Naive thymus-derived CD4-positive, alpha-beta T cell (primary cell): ENCODE data around the gene TCERG1L. TPM values are rescaled to one million over a fixed set of nuclear protein-coding genes. Genes with fewer than 3 reads are reported as not detected.

Experiments used
- ATAC-seq: fragments of 150-1000 bp; cut with Tn5 transposase; 2 replicates; pipeline ENCODE4 v1.10.0; 2021; ENCODE audit warnings: mild to moderate bottlenecking, moderate library complexity
- CTCF ChIA-PET: fragments of 350-600 bp; sonication (Branson Sonifier 250); formaldehyde crosslinking; loops from one replicate; lab custom pipeline; 2021; ENCODE audit warnings: antibody characterized with exemption; lab: Charles Lee
- POLR2A ChIA-PET: fragments of 350-600 bp; sonication (Branson Sonifier 250); formaldehyde crosslinking; loops from one replicate; lab custom pipeline; 2021; ENCODE audit warnings: antibody characterized with exemption, inconsistent platforms; lab: Charles Lee
- DNase-seq, 9 donors: peaks; one replicate each; pipeline versions ENCODE4 v3.0.0 to v3.0.0-alpha.2; 2020 to 2022; ENCODE audit warnings: mixed read lengths in 1 of 9
- H3K27ac ChIP-seq: one replicate; pipeline ENCODE4 v1.7.0; 2013; ENCODE audit warnings: mild to moderate bottlenecking, low read depth, low read length, moderate library complexity
- H3K27me3 ChIP-seq, 2 donors: one replicate each; pipeline ENCODE4 v1.7.0; 2013; ENCODE audit warnings: low read length in 2 of 2, mild to moderate bottlenecking in 2 of 2, moderate library complexity in 2 of 2; ENCODE audit not compliant: control insufficient read depth in 2 of 2, insufficient read depth in 2 of 2
- H3K36me3 ChIP-seq, 3 experiments: 1 replicate in 2 of 3; 2 replicates in 1 of 3; pipeline ENCODE4 v1.7.0; 2013; ENCODE audit warnings: low read length in 3 of 3, mild to moderate bottlenecking in 3 of 3, moderate library complexity in 1 of 3; ENCODE audit not compliant: insufficient read depth in 3 of 3, control insufficient read depth in 2 of 3
- H3K4me1 ChIP-seq, 2 donors: one replicate each; pipeline ENCODE4 v1.7.0; 2013; ENCODE audit warnings: low read length in 2 of 2, mild to moderate bottlenecking in 2 of 2, moderate library complexity in 1 of 2; ENCODE audit not compliant: control insufficient read depth in 2 of 2, insufficient read depth in 2 of 2
- H3K4me3 ChIP-seq: 2 replicates; pipeline ENCODE4 v1.7.0; 2013; ENCODE audit warnings: mild to moderate bottlenecking, low read length
- H3K9me3 ChIP-seq, 3 experiments: 1 replicate in 2 of 3; 2 replicates in 1 of 3; pipeline ENCODE4 v1.7.0; 2013; ENCODE audit warnings: low read length in 3 of 3; ENCODE audit not compliant: control insufficient read depth in 2 of 3
- H3K27ac Mint-ChIP-seq, 9 donors: one replicate each; pipeline ENCODE4 v1.8.0; 2020 to 2022; ENCODE audit warnings: mixed read lengths in 9 of 9, mild to moderate bottlenecking in 8 of 9, moderate library complexity in 5 of 9, inconsistent platforms in 2 of 9
- H3K27me3 Mint-ChIP-seq, 5 donors: one replicate each; pipeline ENCODE4 v1.8.0; 2021 to 2022; ENCODE audit warnings: mixed read lengths in 5 of 5, mild to moderate bottlenecking in 1 of 5
- H3K36me3 Mint-ChIP-seq, 5 donors: one replicate each; pipeline ENCODE4 v1.8.0; 2020 to 2022; ENCODE audit warnings: mixed read lengths in 5 of 5, mild to moderate bottlenecking in 3 of 5, inconsistent platforms in 1 of 5
- H3K4me1 Mint-ChIP-seq, 7 donors: one replicate each; pipeline ENCODE4 v1.8.0; 2020 to 2022; ENCODE audit warnings: mixed read lengths in 7 of 7, mild to moderate bottlenecking in 3 of 7, inconsistent platforms in 1 of 7
- H3K4me3 Mint-ChIP-seq, 10 donors: one replicate each; pipeline ENCODE4 v1.8.0; 2020 to 2022; ENCODE audit warnings: mild to moderate bottlenecking in 10 of 10, mixed read lengths in 10 of 10, moderate library complexity in 6 of 10, inconsistent platforms in 2 of 10
- H3K9me3 Mint-ChIP-seq, 11 donors: one replicate each; pipeline ENCODE4 v1.8.0; 2020 to 2022; ENCODE audit warnings: mixed read lengths in 11 of 11, mild to moderate bottlenecking in 4 of 11, inconsistent platforms in 1 of 11, moderate library complexity in 1 of 11
- intact Hi-C, 2 donors: fragments of 100-400 bp; cut with micrococcal nuclease; formaldehyde crosslinking; loops; one replicate each; pipeline ENCODE4 v1.15.1; 2023
- polyA plus RNA-seq, 2 donors: library from polyadenylated mRNA; unstranded; fragments of 300-500 nt; fragmentation: Illumina TruSeq; gene quantifications; one replicate each; pipeline ENCODE4 v1.2.3, GENCODE V29; 2021
- total RNA-seq, 6 experiments: library from RNA in 5 of 6; stranded (reverse) in 5 of 6; gene quantifications; 1 replicate in 5 of 6; 2 replicates in 1 of 6; pipeline ENCODE4 v1.2.3 and lab custom pipeline; 2021 to 2026

Gene TCERG1L
- total and polyA plus RNA-seq, 7 experiments from 2014 or later: 0.11 to 0.42 (median 0.39) TPM; not detected in 4

GRCh38 chr10:131318291-131318690 lies 6.8 kb upstream of the TCERG1L start:
- Mint-ChIP-seq H3K4me3 (no peak overlapping the region), H3K9me3 (peaks cover 0 to 1% (median 0%) of the 10 kb centered on the region in 11 donors), H3K4me1 (peaks cover 0 to 1% (median under 1%) of the 10 kb centered on the region in 7 donors), H3K27me3 (peaks cover 21 to 72% (median 58%) of the 10 kb centered on the region in 5 donors), H3K27ac (no peak overlapping the region), H3K36me3 (peaks cover 0 to 6% (median 0%) of the 10 kb centered on the region in 5 donors)
- H3K36me3 ChIP-seq: no peaks in the 10 kb centered on the region
- POLR2A ChIA-PET: no interaction called here
- no peaks in the 10 kb centered on the region for H3K9me3 ChIP-seq
- DNase-seq: no peak
- no peaks in the 10 kb centered on the region for H3K4me1 ChIP-seq
- H3K27ac ChIP-seq: no peak overlapping the region
- H3K4me3 ChIP-seq: no peak overlapping the region
- CTCF ChIA-PET: no interaction called here
- no peaks in the 10 kb centered on the region for H3K27me3 ChIP-seq
- intact Hi-C loops: loop anchor here in 1 of 2 donors (10.0 kb wide), 1 partner anchor 223 kb away; no protein-coding TSS in a partner anchor
- ATAC-seq: no peak

GRCh38 chr10:131316321-131317075 lies 5.0 kb upstream of the TCERG1L start:
- H3K4me3 Mint-ChIP-seq: no peak overlapping the region
- no peak for DNase-seq
- H3K27me3 Mint-ChIP-seq: peaks cover 29 to 64% (median 49%) of the 10 kb centered on the region in 5 donors
- Histone ChIP-seq H3K36me3 (no peaks in the 10 kb centered on the region), H3K27me3 (no peaks in the 10 kb centered on the region), H3K27ac (no peak overlapping the region), H3K9me3 (no peaks in the 10 kb centered on the region), H3K4me1 (no peaks in the 10 kb centered on the region), H3K4me3 (no peak overlapping the region)
- no peaks in the 10 kb centered on the region for H3K36me3 Mint-ChIP-seq
- ChIA-PET CTCF (no interaction called here), POLR2A (no interaction called here)
- intact Hi-C loops: loop anchor here in 1 of 2 donors (10.0 kb wide), 1 partner anchor 222 kb away; no protein-coding TSS in a partner anchor
- H3K27ac Mint-ChIP-seq: peak overlapping the region in 1 of 9 donors; percentile 74
- peaks cover 0 to 5% (median 0%) of the 10 kb centered on the region in 11 donors for H3K9me3 Mint-ChIP-seq
- peaks cover 0 to 6% (median 6%) of the 10 kb centered on the region in 7 donors for H3K4me1 Mint-ChIP-seq
- ATAC-seq: no peak

- DNase-seq: no peak
- POLR2A ChIA-PET: no interaction called here
- peaks cover 0 to 10% (median 9%) of the 10 kb centered on the region in 7 donors for H3K4me1 Mint-ChIP-seq
These were observed 3.8 kb upstream of the TCERG1L start for GRCh38 chr10:131315344-131315743.

GRCh38 chr10:131314799-131315198 lies 3.3 kb upstream of the TCERG1L start:
- no peak overlapping the region for H3K27ac ChIP-seq
- H3K36me3 ChIP-seq: no peaks in the 10 kb centered on the region
- Mint-ChIP-seq H3K9me3 (peaks cover 0 to 5% (median 0%) of the 10 kb centered on the region in 11 donors), H3K27ac (no peak overlapping the region), H3K4me3 (no peak overlapping the region), H3K4me1 (peaks cover 1 to 16% (median 10%) of the 10 kb centered on the region in 7 donors), H3K27me3 (peaks cover 36 to 62% (median 42%) of the 10 kb centered on the region in 5 donors), H3K36me3 (no peaks in the 10 kb centered on the region)
- no peak overlapping the region for H3K4me3 ChIP-seq
- no peaks in the 10 kb centered on the region for H3K9me3 ChIP-seq
- ChIA-PET CTCF (no interaction called here), POLR2A (no interaction called here)
- no peak for ATAC-seq
- DNase-seq: no peak
- intact Hi-C loops: loop anchor here in 1 of 2 donors (10.0 kb wide), 1 partner anchor 220 kb away; no protein-coding TSS in a partner anchor
- H3K4me1 ChIP-seq: peaks cover 0 to 4% of the 10 kb centered on the region in 2 donors
- no peaks in the 10 kb centered on the region for H3K27me3 ChIP-seq

More at GRCh38 chr10:131315344-131315743, 3.8 kb upstream of the TCERG1L start:
- peaks cover 0 to 5% (median 0%) of the 10 kb centered on the region in 11 donors for H3K9me3 Mint-ChIP-seq
- CTCF ChIA-PET: no interaction called here
- H3K27ac Mint-ChIP-seq: no peak overlapping the region
- no peaks in the 10 kb centered on the region for H3K9me3 ChIP-seq
- no peak overlapping the region for H3K27ac ChIP-seq
- no peaks in the 10 kb centered on the region for H3K36me3 ChIP-seq
- ATAC-seq: no peak
- peaks cover 0 to 4% of the 10 kb centered on the region in 2 donors for H3K4me1 ChIP-seq
- peaks cover 31 to 62% (median 42%) of the 10 kb centered on the region in 5 donors for H3K27me3 Mint-ChIP-seq
- no peaks in the 10 kb centered on the region for H3K27me3 ChIP-seq
- no peak overlapping the region for H3K4me3 Mint-ChIP-seq
- H3K36me3 Mint-ChIP-seq: no peaks in the 10 kb centered on the region
- H3K4me3 ChIP-seq: no peak overlapping the region
- intact Hi-C loops: loop anchor here in 1 of 2 donors (10.0 kb wide), 1 partner anchor 221 kb away; no protein-coding TSS in a partner anchor

DNA sequence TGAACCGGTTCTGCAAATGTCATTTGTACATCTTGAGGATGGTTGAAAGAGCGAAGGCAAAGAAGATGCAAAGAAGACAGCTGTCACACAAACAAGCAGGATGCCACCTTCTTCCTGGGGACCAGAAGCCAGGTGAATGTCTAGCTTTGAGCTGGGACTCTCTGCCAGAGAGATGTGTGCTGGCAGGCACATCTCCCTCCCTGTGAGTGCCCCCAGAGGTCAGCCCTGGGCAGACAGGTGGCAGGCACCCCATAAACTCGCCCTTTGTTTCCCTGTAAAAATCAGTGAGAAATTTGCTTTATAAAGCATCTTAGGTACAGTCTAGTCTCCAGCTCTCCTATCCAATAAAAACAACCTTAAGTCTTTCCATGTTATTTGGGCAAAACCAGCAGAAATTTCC lies 2.6 kb upstream of the TCERG1L start:
- H3K9me3 ChIP-seq: no peaks in the 10 kb centered on the region
- H3K27me3 ChIP-seq: no peaks in the 10 kb centered on the region
- H3K4me3 Mint-ChIP-seq: peak overlapping the region in 3 of 10 donors; percentile 27 to 68 (median 37)
- no peak for DNase-seq
- no peak for ATAC-seq
- intact Hi-C loops: loop anchor here in 1 of 2 donors (10.0 kb wide), 1 partner anchor 219 kb away; no protein-coding TSS in a partner anchor
- peaks cover 30 to 65% (median 44%) of the 10 kb centered on the region in 5 donors for H3K27me3 Mint-ChIP-seq
- ChIA-PET CTCF (no interaction called here), POLR2A (no interaction called here)
- H3K4me3 ChIP-seq: no peak overlapping the region
- no peak overlapping the region for H3K27ac Mint-ChIP-seq
- peaks cover 0 to 4% of the 10 kb centered on the region in 2 donors for H3K4me1 ChIP-seq
- H3K4me1 Mint-ChIP-seq: peaks cover 1 to 16% (median 10%) of the 10 kb centered on the region in 7 donors
- no peaks in the 10 kb centered on the region for H3K36me3 Mint-ChIP-seq
- H3K36me3 ChIP-seq: no peaks in the 10 kb centered on the region
- H3K9me3 Mint-ChIP-seq: peaks cover 0 to 5% (median 0%) of the 10 kb centered on the region in 11 donors
- no peak overlapping the region for H3K27ac ChIP-seq

- Histone ChIP-seq H3K4me1 (peaks cover 0 to 4% of the 10 kb centered on the region in 2 donors), H3K27ac (no peak overlapping the region), H3K36me3 (no peaks in the 10 kb centered on the region), H3K4me3 (no peak overlapping the region), H3K9me3 (no peaks in the 10 kb centered on the region), H3K27me3 (no peaks in the 10 kb centered on the region)
- intact Hi-C loops: loop anchor here in 1 of 2 donors (10.0 kb wide), 1 partner anchor 219 kb away; no protein-coding TSS in a partner anchor
- no peak overlapping the region for H3K27ac Mint-ChIP-seq
- CTCF ChIA-PET: no interaction called here
- peaks cover 25 to 65% (median 49%) of the 10 kb centered on the region in 5 donors for H3K27me3 Mint-ChIP-seq
- no peak for ATAC-seq
- H3K9me3 Mint-ChIP-seq: peaks cover 0 to 5% (median 0%) of the 10 kb centered on the region in 11 donors
- no peaks in the 10 kb centered on the region for H3K36me3 Mint-ChIP-seq
- DNase-seq: no peak
- peak overlapping the region in 5 of 10 donors; percentile 37 to 68 (median 66) for H3K4me3 Mint-ChIP-seq
- H3K4me1 Mint-ChIP-seq: peaks cover 1 to 16% (median 10%) of the 10 kb centered on the region in 7 donors
- POLR2A ChIA-PET: no interaction called here
These were observed 1.9 kb upstream of the TCERG1L start for GRCh38 chr10:131313377-131313776.
